GM03348 (cell line): ENCODE data around the gene IFT74.
"Not testable (repeated sequence)": the region's sequence is repeated elsewhere in the genome, so short reads cannot be mapped to it uniquely, and the experiment has no call there.

Experiments used
- DNase-seq: peaks from one replicate; pipeline ENCODE4 v3.0.0; 2012; ENCODE audit warnings: low spot score

The IFT74 gene

DNA sequence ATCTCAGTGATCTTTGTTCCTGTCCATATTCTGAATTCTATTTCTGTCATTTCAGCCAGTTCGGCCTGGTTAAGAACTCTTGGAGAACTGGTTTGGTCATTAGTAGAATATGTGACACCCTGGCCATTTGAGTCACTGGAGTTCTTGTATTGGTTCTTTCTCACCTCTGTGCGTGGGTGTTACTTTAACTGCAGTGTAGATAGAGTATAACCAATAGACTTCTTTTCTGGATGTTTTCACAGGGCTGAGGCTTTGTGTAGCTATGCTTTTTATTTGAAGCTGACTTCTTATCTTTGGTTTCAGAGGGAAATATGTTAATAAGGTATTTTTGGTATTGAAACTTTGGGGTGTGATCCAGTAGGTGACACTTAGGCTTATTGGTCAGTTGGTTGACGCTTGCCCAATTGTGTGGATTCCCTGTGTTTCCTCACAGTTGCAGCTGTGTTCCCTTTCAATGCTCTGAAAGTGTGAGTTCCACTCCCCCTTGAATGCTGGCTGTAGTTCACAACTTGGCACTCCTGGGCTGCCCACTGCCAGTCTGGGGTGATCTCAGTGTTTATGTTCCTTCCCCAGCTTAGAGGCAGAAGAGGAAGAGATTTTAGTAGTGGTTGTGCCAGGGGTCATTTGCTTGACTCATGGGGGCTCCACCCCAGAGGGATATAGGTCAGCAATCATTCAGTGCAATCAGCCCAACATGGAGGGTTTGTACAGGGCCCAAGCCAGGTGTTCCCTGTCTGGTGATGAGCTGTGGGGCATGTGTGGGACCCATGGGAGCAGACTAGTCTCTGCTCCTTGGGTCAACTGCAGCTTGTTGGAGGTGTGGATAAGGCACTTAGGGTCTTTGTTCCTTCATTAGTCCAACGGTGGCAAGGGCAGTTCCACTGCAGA is 117.9 kb downstream of the IFT74 start:
- no peak for DNase-seq

DNA sequence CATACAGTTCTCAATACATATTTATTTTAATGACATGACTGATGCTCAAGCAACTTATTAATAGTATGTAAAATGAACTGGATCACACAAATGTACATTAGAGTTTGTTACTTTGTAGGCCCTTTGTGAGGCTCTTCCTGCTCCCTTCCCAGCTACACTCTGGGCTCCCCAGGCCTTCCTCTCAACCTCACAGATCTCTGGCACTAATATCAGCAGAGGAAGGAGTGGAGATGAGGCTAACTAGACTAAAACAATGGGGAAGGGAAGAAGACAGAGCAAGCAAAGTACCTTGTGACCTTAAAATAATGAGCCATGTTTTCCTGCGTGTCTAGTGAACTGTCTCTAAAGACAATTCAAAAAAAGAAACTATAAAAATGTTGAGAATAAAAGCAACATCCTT is 122.5 kb downstream of the IFT74 start:
- no peak for DNase-seq

DNA sequence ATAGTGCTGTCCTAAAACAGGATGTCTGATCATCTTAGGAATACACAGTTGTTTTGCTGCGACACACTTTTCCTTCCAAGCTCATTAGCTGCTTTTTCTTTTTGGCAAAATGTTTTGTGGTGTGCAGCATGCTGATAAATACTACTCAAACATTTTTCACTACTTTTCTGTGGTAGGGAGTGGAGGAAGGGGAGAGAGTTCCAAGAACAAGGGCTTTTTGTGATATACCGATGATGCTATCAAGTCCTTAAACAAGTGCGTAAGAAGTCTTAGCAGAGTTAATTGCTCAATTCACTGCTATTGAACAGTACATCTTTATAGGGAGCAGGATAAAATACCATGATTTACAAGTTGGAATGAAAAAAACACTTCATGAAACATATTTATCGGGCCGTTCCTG is 129.2 kb downstream of the IFT74 start:
- DNase-seq = no peak

DNA sequence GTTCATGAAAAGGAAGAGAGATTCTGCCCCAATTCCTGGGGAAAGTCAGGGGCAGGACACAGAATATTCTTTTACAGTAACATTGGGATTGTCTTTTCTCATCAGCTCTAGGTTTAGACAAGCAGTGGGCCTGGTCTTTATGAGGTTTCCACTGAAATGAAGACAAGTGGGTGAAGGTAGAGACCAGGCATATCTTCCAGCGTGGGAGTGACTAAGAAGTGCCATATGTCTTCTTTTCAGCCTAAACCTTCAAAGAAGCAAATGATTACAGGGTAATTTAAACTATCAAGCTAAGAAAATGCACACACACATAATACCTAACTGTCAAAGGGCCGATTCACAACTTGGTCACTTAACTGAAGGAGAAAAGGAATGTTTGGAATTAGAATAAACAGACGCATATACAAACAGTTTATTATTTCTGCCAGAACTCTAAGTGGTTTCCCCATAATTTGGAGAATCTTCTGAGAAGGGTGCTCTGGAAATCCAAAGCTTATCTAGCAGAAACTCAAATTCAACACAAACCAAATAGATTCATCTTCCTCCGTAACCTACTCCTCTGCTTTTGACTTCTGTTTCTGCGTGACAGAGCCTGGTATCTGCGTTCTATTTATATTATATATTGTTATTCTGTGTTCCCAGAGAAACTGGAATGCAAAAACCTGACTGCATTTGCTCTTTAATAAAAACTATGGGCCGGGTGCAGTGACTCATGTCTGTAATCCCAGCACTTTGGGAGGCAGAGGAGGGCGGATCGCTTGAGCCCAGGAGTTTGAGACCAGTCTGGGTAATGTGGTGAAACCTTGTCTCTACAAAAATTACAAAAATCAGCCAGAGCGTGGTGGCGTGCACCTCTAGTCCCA is 130.8 kb downstream of the IFT74 start:
- peak; percentile 39 for DNase-seq

DNA sequence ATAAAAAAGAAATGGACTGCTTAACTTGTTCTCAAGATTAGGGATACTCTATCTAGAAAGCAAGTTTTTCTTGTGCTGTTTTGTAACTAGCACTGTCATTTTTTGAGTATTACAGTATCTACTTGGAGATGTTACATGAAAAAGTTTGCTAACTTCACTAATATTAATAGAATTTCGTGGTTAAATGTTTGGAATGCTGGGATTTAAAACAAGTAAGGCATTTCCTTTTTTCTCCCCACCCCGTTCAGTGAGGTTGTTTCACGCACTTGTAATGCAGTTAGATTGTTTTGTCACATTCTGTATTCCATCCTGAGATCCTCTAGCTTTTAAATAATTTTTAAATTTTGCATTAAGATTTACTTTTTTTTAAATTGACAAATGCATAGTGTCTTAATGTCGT is 132.8 kb downstream of the IFT74 start:
- DNase-seq = peak; percentile 77

DNA sequence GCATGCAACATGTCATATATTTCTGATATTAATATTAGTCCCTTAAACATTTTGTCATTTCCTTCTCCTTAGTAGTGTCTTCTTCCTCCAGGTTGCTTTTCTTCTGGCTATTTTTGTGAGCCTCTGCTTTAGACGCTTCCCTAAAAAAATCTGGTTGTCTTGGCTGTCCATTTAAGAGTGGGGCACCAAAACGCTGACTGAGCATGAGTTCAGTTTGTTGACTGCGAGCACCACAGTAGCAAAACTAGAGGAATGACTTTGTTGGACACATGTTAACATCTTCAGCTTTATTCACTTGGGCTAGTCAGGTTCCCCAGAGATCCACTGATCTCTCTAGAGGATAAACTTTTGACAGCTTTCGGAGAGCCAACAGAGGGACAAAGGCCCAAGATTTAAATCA is 133.5 kb downstream of the IFT74 start:
- no peak for DNase-seq

DNA sequence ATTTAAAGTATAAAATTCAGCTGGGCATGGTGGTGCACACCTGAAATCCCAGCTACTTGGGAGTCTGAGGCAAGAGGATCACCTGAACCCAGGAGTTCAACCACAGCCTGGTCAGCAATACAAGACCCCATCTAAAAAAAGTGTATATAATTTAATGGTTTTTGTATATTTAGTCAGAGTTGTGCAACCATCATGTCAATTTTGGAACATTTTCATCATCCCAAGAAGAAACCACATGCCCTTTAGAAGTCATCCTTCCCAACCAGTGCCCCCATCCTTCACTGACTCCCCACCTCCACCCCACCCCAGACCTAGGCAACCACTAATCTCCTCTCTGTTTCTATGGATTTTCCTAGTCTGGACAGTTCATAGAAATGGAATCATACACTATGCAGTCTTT is 134.0 kb downstream of the IFT74 start:
- DNase-seq = peak; percentile 27

DNA sequence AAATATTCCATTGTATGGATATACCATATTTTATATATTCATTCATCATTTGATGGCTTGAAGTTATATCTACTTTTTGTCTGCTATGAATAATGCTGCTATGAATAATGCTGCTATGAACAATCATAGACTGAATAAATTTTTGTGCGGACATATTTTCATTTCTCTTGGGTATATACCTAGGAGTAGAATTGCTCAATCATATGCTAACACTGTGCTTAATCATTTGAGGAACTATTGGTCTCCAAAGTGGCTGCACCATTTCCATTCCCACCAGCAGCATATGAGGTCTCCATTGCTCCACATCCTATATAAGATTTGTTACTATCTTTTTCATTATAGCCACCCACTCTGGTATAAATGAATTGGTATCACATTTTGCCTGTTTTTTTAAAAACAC is 134.5 kb downstream of the IFT74 start:
- DNase-seq = no peak

DNA sequence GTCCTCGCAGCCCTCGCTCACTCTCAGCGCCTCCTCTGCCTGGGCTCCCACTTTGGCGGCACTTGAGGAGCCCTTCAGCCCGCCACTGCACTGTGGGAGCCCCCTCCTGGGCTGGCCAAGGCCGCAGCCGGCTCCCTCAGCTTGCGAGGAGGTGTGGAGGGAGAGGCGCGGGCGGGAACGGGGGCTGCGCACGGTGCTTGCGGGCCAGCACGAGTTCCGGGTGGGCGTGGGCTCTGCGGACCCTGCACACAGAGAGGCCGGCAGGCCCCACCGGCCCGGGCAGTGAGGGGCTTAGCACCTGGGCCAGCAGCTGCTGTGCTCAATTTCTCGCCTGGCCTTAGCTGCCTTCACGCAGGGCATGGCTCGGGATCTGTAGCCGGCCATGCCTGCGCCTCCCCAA is 136.3 kb downstream of the IFT74 start:
- DNase-seq = not testable (repeated sequence)

DNA sequence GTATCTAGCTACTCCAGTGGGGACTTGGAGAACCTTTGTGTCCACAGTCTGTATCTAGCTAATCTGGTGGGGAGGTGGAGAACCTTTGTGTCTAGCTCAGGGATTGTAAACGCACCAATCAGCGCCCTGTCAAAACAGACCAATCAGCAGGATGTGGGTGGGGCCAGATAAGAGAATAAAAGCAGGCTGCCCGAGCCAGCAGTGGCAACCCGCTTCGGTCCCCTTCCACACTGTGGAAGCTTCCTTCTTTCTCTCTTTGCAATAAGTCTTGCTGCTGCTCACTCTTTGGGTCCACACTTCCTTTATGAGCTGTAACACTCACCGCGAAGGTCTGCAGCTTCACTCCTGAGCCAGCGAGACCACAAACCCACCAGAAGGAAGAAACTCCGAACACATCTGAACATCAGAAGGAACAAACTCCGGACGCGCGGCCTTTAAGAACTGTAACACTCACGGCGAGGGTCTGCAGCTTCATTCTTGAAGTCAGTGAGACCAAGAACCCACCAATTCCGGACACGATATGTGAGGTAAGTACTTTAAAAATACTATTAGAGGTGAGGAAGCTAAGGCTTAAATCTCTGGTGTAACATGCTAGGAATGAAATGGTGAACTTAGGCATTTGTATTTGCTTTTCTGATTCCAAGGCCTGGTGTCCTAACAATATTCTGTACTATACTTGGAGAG is 137.3 kb downstream of the IFT74 start:
- DNase-seq = not testable (repeated sequence)

DNA sequence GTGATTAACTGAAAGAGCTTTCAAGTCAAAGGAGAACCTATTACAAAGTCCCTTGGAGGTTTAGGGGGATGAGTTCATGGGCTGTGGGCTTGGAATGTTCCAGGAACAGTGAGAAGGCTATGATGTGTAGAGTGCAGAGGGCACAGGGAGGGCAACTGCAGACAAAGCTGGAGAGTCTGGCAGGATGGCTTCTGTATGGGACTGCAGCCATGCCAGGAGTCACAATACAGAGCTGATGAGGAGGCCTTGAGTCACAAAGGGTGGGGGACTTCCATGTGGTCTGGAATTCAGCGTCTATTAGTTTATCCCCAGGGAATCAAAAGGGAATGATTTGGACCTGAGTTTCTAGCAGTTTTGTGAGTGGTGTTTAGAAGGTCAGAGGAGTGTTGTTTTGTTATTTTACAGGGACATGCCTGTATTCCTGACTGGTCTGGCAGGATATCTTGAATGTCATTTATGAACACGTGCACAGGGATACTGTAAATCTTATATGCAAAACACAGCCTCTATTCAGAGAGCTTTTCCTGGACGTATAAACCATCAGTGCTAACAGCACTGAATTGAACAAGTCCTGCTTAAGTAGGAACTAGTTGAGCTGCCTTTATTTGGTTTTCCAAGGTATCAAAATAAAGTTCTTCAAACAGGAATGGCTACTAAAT is 138.6 kb downstream of the IFT74 start:
- DNase-seq = peak; percentile 77

DNA sequence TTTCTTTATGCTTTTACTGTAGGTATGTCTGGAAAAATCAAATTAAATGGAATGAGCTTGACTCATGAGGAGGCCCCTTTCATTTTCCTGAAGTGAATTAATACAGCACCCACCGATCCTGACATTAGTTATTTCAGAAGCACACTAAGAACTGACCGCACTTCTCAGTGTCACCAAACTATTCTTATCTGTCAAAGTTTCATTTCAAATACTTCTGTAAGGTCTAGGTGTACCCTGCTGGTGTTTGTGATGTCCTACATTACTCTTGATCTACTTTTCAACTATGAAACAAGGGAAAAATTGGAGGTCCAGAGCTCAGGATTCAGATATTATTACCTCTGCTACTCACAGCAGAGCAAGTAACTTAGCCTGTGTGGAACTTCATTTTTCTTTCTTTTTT is 151.0 kb downstream of the IFT74 start:
- DNase-seq = no peak

DNA sequence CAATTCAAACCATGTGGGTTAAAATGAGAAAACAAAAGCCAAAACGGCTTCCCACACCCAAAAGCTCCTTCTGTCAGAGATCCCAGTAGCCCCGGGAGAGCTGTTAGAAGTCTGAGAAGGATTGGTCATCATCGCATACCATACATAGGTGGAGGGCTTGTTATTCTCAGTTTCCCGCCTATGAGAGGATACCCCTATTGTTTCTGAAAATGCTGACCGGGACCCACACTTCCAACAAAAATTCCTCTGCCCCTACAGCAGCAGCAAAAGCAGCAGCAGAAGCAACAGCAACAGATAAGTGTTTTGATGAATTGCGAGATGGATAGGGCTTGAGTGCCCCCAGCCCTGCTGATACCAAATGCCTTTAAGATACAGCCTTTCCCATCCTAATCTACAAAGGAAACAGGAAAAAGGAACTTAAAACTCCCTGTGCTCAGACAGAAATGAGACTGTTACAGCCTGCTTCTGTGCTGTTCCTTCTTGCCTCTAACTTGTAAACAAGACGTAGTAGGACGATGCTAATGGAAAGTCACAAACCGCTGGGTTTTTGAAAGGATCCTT is 152.8 kb downstream of the IFT74 start, which contains the start of gene TEK:
Gene TEK (plus strand): TSS at position 245 of the 561 bp plus-strand sequence. CDS start 366 bp downstream, outside the sequence.
- peak; percentile 23 for DNase-seq

DNA sequence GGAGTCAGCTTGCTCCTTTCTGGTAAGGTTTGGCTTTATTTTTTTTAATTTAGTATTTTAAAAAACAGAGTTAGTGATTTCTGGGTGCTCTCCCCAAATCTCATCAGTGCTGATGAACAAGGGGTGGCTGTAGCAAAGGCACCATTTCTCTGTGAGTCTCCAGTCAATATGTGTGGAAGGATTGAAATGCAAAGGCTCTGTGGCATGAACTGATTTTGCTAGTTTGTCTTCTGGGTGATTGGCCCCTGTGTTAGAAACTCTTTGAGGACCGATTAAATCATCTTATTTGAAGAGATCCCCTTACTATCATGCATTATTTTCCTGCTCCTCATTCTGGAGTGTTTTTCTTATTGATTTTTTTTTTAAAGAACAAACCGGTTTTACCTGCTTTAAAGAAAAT is 153.4 kb downstream of the IFT74 start:
- DNase-seq = no peak

DNA sequence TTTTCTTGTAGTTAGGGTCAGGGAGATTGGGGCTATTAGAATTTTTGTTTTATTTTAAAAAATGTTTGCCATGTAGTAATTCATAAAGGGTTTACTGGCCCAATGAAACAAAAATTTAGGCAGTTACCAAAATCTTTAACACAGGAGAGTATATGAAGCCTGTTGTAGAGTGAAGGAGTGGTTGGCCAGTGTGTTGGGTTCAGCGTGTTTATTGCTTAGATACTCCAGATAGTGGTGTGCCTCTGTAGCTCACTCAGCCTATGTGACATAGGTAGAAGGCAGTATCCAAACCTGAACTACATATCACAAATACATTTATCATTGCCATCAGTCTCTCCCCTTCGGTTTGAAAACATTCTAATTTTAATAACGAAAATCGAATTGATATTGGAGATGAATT is 154.0 kb downstream of the IFT74 start:
- no peak for DNase-seq

DNA sequence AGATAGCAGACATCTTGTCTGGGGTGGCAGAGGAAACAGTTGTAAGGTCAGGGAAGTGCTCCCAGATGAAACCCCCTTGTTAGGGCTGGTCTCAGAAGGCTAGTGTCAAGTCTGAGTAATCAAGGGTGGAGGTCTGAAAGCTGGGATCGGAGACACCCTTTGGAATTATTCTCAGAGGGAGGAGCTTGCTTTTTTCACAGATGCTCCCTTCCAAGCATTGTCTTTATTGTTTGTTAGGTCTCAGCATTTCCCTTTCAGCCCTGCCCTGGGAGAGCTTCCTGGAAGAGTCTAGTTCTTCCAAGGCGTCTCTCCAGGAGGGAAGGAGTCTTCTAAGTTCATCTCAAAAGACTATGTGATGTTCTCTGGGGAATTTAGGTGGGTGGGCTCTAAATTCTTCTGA is 156.0 kb downstream of the IFT74 start:
- DNase-seq = no peak
